Measurements from ENCODE around the gene SH3RF3.

DNA sequence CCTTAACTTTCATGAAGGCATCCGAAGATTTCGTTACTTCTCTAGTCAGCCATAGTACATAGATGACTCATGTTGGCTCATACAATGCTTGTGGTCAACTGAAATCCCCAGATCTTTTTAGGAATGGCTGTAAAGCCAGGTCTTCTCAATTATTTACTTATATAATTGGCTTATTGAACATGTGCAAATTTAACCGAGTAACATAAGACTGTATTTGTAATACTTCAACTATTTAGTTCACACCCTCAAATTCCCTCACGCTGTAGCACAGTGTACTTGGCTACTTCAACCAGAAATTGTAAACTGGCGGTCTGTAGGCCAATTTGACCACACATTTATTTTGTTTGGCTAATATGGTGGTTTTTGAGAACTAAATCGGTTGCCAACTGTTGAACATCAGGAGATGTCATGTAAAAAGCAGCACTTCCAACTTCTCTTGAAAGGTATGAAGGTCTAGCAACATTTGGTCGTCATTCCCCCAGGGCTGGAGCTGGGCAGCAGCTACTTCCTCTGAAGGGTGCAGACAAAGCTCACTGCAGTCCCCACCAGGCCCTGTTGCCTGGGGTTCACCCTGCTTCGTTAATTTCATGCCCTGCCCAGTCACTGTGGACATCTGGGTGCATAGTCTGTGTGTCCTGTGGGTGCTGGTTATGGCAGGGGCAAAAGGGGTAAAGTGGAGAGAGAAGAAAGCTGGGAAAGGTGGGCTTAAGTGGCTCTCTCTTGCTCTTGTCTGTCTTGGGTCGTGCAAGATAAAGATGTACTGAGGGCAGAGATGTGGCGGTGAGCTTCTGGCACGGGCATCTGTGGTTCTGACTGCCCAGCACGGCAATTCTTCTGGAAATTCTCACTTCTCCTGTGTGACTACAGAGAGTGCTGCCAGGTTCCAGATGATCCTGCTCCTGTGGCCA lies 3.2 kb upstream of the SH3RF3 start:
- TF ChIP-seq, protein P1, sequence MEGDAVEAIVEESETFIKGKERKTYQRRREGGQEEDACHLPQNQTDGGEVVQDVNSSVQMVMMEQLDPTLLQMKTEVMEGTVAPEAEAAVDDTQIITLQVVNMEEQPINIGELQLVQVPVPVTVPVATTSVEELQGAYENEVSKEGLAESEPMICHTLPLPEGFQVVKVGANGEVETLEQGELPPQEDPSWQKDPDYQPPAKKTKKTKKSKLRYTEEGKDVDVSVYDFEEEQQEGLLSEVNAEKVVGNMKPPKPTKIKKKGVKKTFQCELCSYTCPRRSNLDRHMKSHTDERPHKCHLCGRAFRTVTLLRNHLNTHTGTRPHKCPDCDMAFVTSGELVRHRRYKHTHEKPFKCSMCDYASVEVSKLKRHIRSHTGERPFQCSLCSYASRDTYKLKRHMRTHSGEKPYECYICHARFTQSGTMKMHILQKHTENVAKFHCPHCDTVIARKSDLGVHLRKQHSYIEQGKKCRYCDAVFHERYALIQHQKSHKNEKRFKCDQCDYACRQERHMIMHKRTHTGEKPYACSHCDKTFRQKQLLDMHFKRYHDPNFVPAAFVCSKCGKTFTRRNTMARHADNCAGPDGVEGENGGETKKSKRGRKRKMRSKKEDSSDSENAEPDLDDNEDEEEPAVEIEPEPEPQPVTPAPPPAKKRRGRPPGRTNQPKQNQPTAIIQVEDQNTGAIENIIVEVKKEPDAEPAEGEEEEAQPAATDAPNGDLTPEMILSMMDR (IDR thresholded peaks at IDR 0.05): no peak
- no peak for TF ChIP-seq EP300 (IDR thresholded peaks at IDR 0.05)
